Prostate gland (tissue), 2 donors: Measurements from ENCODE around the gene WHRN. TPM values are rescaled to one million over a fixed set of nuclear protein-coding genes. Genes with fewer than 3 reads are reported as not detected.

ENCODE experiments used
- DNase-seq: peaks from one replicate; pipeline ENCODE4 v3.0.0-alpha.2; 2019; ENCODE audit warnings: low spot score
- H3K27ac ChIP-seq, 2 donors: fragments of 200-600 bp; sonication (generic); 2 replicates each; pipeline ENCODE4 v1.5.1; 2017 to 2019
- H3K27me3 ChIP-seq: fragments of 200-600 bp; sonication (generic); replicated peaks from 2 replicates; pipeline ENCODE4 v1.5.1; 2019; ENCODE audit not compliant: insufficient read depth
- H3K36me3 ChIP-seq, 2 donors: fragments of 200-600 bp; sonication (generic); 1 replicate in 1 of 2; 2 replicates in 1 of 2; pipeline versions ENCODE4 v1.5.1 to v1.8.1; 2017 to 2019
- H3K4me1 ChIP-seq: fragments of 200-600 bp; sonication (generic); replicated peaks from 2 replicates; pipeline ENCODE4 v1.5.1; 2019
- H3K4me3 ChIP-seq, 2 donors: fragments of 200-600 bp; sonication (generic); 2 replicates each; pipeline ENCODE4 v1.5.1; 2017 to 2019
- H3K9me3 ChIP-seq: fragments of 200-600 bp; sonication (generic); 2 replicates; pipeline ENCODE4 v1.5.1; 2017
- POLR2A ChIP-seq: fragments of 450-650 bp; IDR thresholded peaks from one replicate; pipeline ENCODE4 v1.6.1; 2016; ENCODE audit warnings: antibody characterized with exemption, mild to moderate bottlenecking
- POLR2AphosphoS5 ChIP-seq: sonication (generic); formaldehyde crosslinking; IDR thresholded peaks from one replicate; pipeline ENCODE4 v1.6.1; 2017; ENCODE audit warnings: antibody characterized with exemption
- WGBS: methylation state at CpG from one replicate; pipeline ENCODE4 v1.1.5; 2018; 5-methylcytosine and 5-hydroxymethylcytosine counted together
- intact Hi-C: fragments of 100-400 bp; cut with DNase I; formaldehyde crosslinking; loops from one replicate; pipeline ENCODE4 v1.14.2; 2022
- total RNA-seq, 2 donors: library from RNA; depleted of rRNA; stranded (reverse); fragments of >200 nt; gene quantifications; one replicate each; pipeline ENCODE4 v1.1.0, GENCODE V29; 2016
- TF ChIP-seq, protein P1 (sequence below), 4 experiments: fragments of 200-600 bp in 2 of 4; fragments of 450-650 bp in 2 of 4; sonication (generic) in 2 of 4; IDR thresholded peaks; 1 replicate in 3 of 4; 2 replicates in 1 of 4; pipeline ENCODE4 v1.5.1; 2016 to 2019; ENCODE audit warnings: antibody characterized with exemption in 4 of 4, mild to moderate bottlenecking in 2 of 4, moderate library complexity in 2 of 4

Gene WHRN
- total RNA-seq, 2 donors from 2014 or later = 13.8 to 102 TPM

DNA sequence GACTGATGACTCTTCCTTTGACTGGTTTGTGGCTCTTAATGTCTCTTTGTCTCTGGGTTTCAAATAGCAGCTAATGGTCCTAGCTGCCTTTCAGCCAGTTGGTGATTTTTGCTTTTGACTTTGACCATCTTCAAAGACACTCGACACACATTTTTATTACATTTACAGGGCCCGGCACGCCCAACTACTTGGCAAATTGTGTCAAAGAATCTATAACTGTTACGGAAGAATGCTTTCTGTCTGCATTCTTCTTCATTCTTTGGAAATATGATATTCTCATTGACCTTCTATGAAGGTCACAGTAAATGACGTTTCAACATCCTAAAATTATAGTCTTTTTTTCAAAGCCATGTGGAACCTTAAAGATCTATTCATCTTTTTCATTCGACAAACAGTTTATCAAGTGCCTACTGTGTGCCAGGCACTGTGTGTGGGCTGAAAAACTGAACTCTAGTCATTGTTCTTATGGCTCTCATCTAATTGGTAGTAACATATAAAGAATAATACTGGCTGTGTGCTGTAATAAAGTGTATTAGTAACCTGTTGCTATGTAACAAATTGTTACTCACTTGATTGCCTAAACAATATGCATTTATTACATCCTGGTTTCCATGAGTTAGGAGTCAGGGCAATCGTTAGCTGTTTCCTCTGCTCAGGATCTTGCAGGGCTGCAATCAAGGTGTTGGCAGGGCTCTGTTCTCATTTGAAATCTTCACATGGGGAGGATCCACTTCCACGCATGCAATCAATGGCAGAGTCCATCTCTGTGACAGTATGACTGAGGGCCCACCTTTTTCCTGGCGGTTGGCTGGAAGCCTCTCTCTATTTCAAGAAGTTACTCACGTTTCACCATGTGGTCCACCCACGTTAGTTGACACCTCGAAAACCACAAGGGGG is 7.0 kb upstream of the WHRN start:
- TF ChIP-seq POLR2AphosphoS5 (no peak), POLR2A (no peak)
- TF ChIP-seq, protein P1, sequence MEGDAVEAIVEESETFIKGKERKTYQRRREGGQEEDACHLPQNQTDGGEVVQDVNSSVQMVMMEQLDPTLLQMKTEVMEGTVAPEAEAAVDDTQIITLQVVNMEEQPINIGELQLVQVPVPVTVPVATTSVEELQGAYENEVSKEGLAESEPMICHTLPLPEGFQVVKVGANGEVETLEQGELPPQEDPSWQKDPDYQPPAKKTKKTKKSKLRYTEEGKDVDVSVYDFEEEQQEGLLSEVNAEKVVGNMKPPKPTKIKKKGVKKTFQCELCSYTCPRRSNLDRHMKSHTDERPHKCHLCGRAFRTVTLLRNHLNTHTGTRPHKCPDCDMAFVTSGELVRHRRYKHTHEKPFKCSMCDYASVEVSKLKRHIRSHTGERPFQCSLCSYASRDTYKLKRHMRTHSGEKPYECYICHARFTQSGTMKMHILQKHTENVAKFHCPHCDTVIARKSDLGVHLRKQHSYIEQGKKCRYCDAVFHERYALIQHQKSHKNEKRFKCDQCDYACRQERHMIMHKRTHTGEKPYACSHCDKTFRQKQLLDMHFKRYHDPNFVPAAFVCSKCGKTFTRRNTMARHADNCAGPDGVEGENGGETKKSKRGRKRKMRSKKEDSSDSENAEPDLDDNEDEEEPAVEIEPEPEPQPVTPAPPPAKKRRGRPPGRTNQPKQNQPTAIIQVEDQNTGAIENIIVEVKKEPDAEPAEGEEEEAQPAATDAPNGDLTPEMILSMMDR (IDR thresholded peaks at IDR 0.05) = no peak
- no peak overlapping the region for H3K27ac ChIP-seq
- no peaks in the 10 kb centered on the region for H3K36me3 ChIP-seq
- H3K4me3 ChIP-seq = no peak overlapping the region
- H3K27me3 ChIP-seq = no peaks in the 10 kb centered on the region
- no peaks in the 10 kb centered on the region for H3K9me3 ChIP-seq
- intact Hi-C loops = no loop called here
- WGBS = 53% methylated on average over 12 of the region's 12 CpGs
- H3K4me1 ChIP-seq = no peaks in the 10 kb centered on the region
- no peak for DNase-seq

DNA sequence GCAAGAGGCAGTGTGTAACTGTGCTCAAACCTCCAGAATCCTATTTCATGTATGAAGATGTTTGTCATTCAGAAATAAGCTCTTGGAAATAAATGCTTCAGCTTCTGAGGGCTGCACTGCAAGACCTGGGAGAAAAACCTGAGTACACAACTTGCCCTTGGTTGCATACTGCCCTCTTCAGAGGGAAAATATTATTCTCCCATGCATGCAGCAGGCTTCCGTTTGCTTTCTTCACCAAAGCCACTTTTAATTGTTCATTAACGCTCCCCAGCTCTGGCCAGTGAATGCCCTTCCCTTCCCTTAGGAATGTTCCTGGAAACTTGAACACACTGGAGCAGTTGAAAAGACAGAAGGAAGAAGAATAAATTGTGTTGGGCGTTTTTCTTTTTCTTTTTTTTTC is 2.5 kb upstream of the WHRN start:
- no peak for DNase-seq
- H3K27ac ChIP-seq = no peak overlapping the region
- no peaks in the 10 kb centered on the region for H3K27me3 ChIP-seq
- intact Hi-C loops = loop anchor here (5.0 kb wide), 2 partner anchors 70 to 80 kb away; partner anchors contain the start of gene ATP6V1G1
- peaks cover 13% of the 10 kb centered on the region for H3K4me1 ChIP-seq
- H3K36me3 ChIP-seq = no peaks in the 10 kb centered on the region
- no peak overlapping the region for H3K4me3 ChIP-seq
- WGBS = 14% methylated on average over 3 of the region's 3 CpGs
- no peaks in the 10 kb centered on the region for H3K9me3 ChIP-seq
- TF ChIP-seq, protein P1 (IDR thresholded peaks at IDR 0.05) = peak in 2 of 4 experiments; percentile 44 to 53
- TF ChIP-seq POLR2AphosphoS5 (peak; percentile 8), POLR2A (no peak)

DNA sequence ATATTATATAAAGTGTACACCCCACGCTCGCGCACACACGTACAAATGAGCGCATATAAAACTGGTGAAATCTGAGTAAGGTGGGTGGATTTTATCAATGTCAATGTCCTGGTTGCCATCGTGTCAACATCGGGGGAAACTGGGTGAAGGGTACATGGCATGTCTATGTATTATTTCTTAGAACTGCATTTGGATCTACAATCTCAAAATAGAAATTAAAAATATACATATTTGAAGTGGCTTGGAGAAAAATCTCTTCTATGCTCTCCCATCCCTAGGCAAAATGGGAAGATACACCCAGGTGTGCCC is 763 bp upstream of the WHRN start:
- TF ChIP-seq POLR2AphosphoS5 (no peak), POLR2A (no peak)
- TF ChIP-seq, protein P1 (IDR thresholded peaks at IDR 0.05) = no peak
- Histone ChIP-seq H3K9me3 (no peaks in the 10 kb centered on the region), H3K4me1 (peaks cover 13% of the 10 kb centered on the region), H3K4me3 (peak overlapping the region; percentile 56 to 61), H3K27me3 (no peaks in the 10 kb centered on the region), H3K27ac (no peak overlapping the region), H3K36me3 (no peaks in the 10 kb centered on the region)
- WGBS = 30% methylated on average over 7 of the region's 7 CpGs
- intact Hi-C loops = loop anchor here (5.0 kb wide), 2 partner anchors 69 to 81 kb away; partner anchors contain the start of gene ATP6V1G1
- no peak for DNase-seq

DNA sequence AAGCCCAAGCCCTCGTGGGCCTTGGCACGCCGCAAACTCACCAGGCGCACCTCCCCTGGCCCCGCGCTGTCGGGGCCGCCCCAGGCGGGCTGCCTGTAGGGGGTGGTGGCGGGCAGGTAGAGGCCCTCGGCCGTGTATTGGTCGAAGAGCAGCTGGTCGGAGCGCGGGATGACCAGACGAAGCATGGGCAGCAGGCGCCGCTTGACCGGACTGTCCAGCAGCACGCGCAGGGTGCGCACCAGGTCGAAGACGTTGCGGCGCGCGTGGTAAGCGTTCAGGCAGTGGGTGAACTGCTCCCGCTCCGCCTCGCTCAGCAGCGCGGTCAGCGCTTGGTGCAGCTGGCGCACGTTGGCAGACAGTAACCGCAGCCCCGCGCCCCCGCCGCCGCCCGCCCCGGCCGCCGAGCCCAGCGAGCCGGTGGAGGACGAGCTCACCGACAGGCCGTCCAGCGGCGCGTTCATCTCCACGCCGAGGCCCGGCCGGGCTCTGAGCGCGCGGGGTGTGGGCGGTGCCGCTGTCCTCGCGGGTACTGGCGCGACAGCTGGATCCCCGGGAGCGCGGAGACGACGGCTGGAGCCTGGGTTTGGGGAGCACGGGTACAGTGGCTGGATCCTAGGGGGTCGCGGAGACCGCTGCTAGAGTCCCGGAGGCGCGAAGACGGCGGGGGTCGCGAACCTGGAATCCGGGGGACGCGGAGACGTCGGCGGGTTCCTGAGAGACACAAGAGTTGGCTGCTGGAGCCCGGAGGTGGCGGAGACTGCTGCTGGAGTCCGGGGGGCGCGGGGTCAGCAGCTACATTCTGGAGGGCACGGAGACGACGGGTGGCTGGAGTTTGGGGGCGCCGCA is 709 bp downstream of the WHRN start:
- H3K36me3 ChIP-seq = no peaks in the 10 kb centered on the region
- peak; percentile 18 for TF ChIP-seq POLR2A
- no peak for TF ChIP-seq POLR2AphosphoS5
- TF ChIP-seq, protein P1 (IDR thresholded peaks at IDR 0.05) = peak in 3 of 4 experiments; percentile 26 to 63 (median 59)
- 3% methylated on average over 69 of the region's 101 CpGs for WGBS
- peaks cover 13% of the 10 kb centered on the region for H3K4me1 ChIP-seq
- H3K27me3 ChIP-seq = no peaks in the 10 kb centered on the region
- intact Hi-C loops = loop anchor here (5.0 kb wide), 2 partner anchors 67 to 83 kb away; partner anchors contain the start of gene ATP6V1G1
- H3K9me3 ChIP-seq = no peaks in the 10 kb centered on the region
- H3K27ac ChIP-seq = peak overlapping the region; percentile 75 to 83
- peak overlapping the region; percentile 56 to 61 for H3K4me3 ChIP-seq
- DNase-seq = peak; percentile 63
